NCI-H2227 (cell line): ENCODE results near the gene SRD5A1.

ENCODE experiments used
- DNase-seq: peaks from one replicate; lab custom pipeline; 2025; ENCODE audit not compliant: unreplicated experiment; lab: John Stamatoyannopoulos, UW

SRD5A1 gene

GRCh38 chr5:6723816-6724300 is 90.6 kb downstream of the SRD5A1 start:
- DNase-seq = no peak
